Measurements from ENCODE around the gene HOXA11. TPM values are rescaled to one million over a fixed set of nuclear protein-coding genes. Genes with fewer than 3 reads are reported as not detected.

Gene HOXA11
- not detected for total RNA-seq (ENCODE audit: unreplicated experiment)
- long read RNA-seq = 0 reads

DNA sequence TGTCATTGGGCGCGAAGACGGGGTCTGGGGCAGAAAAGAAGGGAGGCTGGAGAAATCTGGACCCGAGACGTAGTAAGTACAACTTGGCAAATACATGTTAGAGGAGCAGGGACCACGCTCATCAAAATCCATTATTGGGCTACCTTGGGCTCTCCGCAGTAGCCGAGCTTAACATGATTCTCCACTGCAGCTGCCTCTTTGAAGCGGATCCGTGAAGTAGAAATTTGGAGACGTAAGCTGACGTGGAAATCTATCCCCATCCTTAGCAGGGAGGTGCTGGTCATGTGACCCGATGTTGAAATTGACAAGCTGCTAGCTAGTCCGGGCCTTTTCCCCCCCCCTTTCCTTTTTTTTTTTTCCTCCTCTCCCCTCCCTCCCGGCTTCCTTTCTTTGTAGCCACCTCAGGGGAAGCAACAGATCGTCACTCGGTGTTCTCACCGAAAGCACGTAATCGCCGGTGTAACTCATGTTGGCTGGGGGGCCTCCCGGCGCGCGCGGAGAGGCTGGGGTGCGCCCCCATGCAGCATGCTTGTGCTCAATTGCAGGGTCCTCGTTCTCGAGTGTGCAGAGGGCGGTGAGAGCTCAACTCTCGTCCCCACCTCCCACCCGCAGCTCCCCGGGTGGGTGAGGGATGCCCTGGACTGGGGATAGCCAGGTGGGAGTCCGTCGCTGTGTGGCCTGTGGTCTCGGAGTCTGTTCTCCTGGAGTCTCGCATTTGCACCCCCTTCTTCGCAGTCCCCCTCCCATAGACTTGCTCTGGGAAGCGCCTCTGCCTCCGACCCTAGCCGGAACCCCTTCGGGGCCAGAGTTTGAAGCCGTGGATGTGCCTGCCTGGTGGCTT, at the start of gene HOXA11:
Gene HOXA11 (minus strand): TSS at position 220 of the 841 bp plus-strand sequence. CDS start 88 bp downstream, at position 132.
- Mint-ChIP-seq H3K27me3 (ENCODE audit: unreplicated experiment) (peaks cover 45% of the 10 kb centered on the region), H3K27ac (ENCODE audit: unreplicated experiment) (no peak within 1 kb of the TSS), H3K36me3 (ENCODE audit: low read depth, unreplicated experiment) (peaks cover 2% of the 10 kb centered on the region), H3K4me3 (ENCODE audit: unreplicated experiment) (peak within 1 kb of the TSS; percentile 79), H3K4me1 (ENCODE audit: unreplicated experiment) (peaks cover 43% of the 10 kb centered on the region), H3K9me3 (ENCODE audit: unreplicated experiment) (no peaks in the 10 kb centered on the region)
- TF ChIP-seq, protein P1, sequence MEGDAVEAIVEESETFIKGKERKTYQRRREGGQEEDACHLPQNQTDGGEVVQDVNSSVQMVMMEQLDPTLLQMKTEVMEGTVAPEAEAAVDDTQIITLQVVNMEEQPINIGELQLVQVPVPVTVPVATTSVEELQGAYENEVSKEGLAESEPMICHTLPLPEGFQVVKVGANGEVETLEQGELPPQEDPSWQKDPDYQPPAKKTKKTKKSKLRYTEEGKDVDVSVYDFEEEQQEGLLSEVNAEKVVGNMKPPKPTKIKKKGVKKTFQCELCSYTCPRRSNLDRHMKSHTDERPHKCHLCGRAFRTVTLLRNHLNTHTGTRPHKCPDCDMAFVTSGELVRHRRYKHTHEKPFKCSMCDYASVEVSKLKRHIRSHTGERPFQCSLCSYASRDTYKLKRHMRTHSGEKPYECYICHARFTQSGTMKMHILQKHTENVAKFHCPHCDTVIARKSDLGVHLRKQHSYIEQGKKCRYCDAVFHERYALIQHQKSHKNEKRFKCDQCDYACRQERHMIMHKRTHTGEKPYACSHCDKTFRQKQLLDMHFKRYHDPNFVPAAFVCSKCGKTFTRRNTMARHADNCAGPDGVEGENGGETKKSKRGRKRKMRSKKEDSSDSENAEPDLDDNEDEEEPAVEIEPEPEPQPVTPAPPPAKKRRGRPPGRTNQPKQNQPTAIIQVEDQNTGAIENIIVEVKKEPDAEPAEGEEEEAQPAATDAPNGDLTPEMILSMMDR (IDR thresholded peaks at IDR 0.05; ENCODE audit: unreplicated experiment) = no peak
- no peak for DNase-seq (ENCODE audit: low spot score)

DNA sequence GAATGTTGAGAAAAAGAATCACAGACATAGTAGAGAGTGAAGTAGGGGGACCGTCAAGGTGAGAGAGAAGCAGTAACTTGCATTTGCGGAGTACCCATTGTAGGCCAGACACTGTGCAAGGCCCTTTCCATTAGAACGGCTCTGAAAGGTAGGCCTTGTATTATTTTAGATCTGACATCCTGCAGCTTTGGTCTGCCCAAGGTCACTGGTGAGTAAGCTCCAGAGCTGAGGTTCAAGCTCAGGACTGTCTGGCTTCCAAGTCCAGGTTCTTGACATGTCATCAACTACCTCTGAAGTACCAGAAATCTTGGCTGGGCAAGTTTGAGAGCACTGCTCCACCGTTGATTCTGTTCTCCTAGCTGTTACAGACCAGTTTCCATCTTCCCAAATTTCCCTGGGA, 44.4 kb upstream of the HOXA11 start:
- no peak overlapping the region for H3K27ac Mint-ChIP-seq (ENCODE audit: unreplicated experiment)
- no peaks in the 10 kb centered on the region for H3K9me3 Mint-ChIP-seq (ENCODE audit: unreplicated experiment)
- H3K4me1 Mint-ChIP-seq (ENCODE audit: unreplicated experiment) = peaks cover 3% of the 10 kb centered on the region
- H3K36me3 Mint-ChIP-seq (ENCODE audit: low read depth, unreplicated experiment) = no peaks in the 10 kb centered on the region
- TF ChIP-seq, protein P1 (IDR thresholded peaks at IDR 0.05; ENCODE audit: unreplicated experiment) = no peak
- DNase-seq (ENCODE audit: low spot score) = no peak
- no peak overlapping the region for H3K4me3 Mint-ChIP-seq (ENCODE audit: unreplicated experiment)
- peaks cover 13% of the 10 kb centered on the region for H3K27me3 Mint-ChIP-seq (ENCODE audit: unreplicated experiment)

DNA sequence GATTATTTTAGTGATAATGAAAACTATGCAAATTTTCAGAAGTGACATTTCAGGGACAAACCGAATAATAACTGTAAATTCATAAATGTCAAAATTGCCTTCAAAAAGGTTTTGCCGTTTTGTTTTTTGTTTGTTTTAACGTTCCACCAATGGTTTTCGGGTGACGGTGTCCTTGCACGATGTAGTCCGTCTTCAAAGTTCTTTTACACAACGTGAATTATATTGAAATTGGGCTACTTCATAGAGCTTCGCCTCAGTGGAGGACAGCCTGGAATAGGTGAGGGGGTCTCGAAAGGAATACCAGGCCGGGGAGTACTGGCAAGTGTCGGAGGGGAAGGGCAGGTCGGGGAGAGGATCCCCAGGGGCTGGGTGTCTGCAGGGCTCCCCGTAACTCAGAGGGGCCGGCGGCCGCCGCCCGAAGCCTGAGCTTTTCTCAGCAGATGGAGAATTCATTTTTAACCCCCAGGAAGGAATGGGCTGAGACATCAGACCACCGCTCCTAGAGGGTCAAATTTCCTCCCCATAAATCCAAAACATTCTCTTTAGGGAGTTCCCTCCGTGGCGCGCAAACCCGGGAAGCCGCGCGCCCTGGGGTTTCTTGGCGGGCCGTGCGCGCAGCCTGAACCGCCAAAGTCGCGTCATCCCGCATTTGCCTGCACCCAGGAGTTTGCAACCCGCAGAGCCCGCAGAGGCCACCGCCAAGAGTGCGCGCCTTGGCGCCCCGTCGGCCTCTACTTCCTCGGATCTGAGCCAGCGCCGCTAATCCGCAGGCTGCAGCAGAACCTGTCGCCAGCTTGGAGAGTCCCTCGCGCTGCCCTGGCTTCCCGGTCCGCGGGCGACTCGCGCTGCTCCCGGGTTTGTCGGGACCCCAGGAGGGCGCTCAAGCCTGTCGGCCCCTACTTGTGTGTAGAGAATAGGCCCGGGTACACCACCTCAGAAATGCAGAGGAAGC, 40.2 kb upstream of the HOXA11 start:
- Mint-ChIP-seq H3K4me1 (ENCODE audit: unreplicated experiment) (peaks cover 3% of the 10 kb centered on the region), H3K36me3 (ENCODE audit: low read depth, unreplicated experiment) (no peaks in the 10 kb centered on the region), H3K4me3 (ENCODE audit: unreplicated experiment) (peak overlapping the region; percentile 44), H3K27ac (ENCODE audit: unreplicated experiment) (no peak overlapping the region), H3K9me3 (ENCODE audit: unreplicated experiment) (no peaks in the 10 kb centered on the region), H3K27me3 (ENCODE audit: unreplicated experiment) (peaks cover 17% of the 10 kb centered on the region)
- TF ChIP-seq, protein P1 (IDR thresholded peaks at IDR 0.05; ENCODE audit: unreplicated experiment) = no peak
- no peak for DNase-seq (ENCODE audit: low spot score)

DNA sequence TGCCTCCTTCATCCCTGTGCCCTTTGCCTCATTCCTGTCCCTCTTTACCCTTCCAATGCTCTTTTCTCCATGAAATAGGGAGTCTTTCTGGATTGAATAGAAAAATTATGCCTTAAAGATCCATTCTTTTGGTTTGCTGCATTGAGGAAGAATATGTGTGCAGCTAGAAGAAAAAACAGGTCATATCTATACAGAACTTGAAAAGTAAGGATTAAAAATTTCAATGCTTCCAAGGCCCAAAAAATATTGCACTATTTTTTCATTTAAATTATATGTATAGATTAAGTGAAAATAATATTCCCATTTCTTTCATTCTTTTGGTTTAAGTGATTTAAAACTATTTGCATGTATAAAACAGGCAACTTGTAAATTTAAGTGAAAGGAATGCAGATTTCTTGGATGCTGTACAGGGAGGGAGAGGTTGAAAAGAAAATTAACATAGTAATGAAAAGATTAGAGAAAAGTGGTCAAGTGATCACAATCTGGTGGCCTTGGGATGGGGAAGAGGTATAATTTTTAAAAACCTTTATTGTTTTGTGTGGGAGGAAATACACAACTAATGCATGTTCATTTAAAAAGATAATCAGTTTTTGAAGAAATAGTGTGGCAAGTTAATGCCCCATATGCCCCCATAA, 39.0 kb upstream of the HOXA11 start:
- Mint-ChIP-seq H3K4me1 (ENCODE audit: unreplicated experiment) (peaks cover 3% of the 10 kb centered on the region), H3K4me3 (ENCODE audit: unreplicated experiment) (no peak overlapping the region), H3K9me3 (ENCODE audit: unreplicated experiment) (no peaks in the 10 kb centered on the region), H3K36me3 (ENCODE audit: low read depth, unreplicated experiment) (no peaks in the 10 kb centered on the region), H3K27me3 (ENCODE audit: unreplicated experiment) (peaks cover 17% of the 10 kb centered on the region), H3K27ac (ENCODE audit: unreplicated experiment) (no peak overlapping the region)
- DNase-seq (ENCODE audit: low spot score) = no peak
- TF ChIP-seq, protein P1 (IDR thresholded peaks at IDR 0.05; ENCODE audit: unreplicated experiment) = no peak
